SK-N-SH (cell line): Measurements from ENCODE around the gene ATP1B1.

ENCODE experiments used
- CHD2 ChIP-seq: fragments of 150-350 bp; IDR thresholded peaks from 2 replicates; pipeline ENCODE4 v1.6.1; 2018; ENCODE audit warnings: low read length; ENCODE audit not compliant: partially characterized antibody
- FOXM1 ChIP-seq: IDR thresholded peaks from 2 replicates; pipeline ENCODE4 v1.4.0; 2012; ENCODE audit warnings: low read depth, mild to moderate bottlenecking
- JUND ChIP-seq: IDR thresholded peaks from 2 replicates; pipeline ENCODE4 v1.4.0; 2012
- RAD21 ChIP-seq: IDR thresholded peaks from 2 replicates; pipeline ENCODE4 v1.6.1; 2012; ENCODE audit warnings: mild to moderate bottlenecking, low read length
- TAF1 ChIP-seq: IDR thresholded peaks from 2 replicates; pipeline ENCODE4 v1.6.1; 2012; ENCODE audit warnings: low read depth, mild to moderate bottlenecking, low read length, moderate library complexity, borderline replicate concordance
- TCF12 ChIP-seq: IDR thresholded peaks from 2 replicates; pipeline ENCODE4 v1.4.0; 2012

DNA sequence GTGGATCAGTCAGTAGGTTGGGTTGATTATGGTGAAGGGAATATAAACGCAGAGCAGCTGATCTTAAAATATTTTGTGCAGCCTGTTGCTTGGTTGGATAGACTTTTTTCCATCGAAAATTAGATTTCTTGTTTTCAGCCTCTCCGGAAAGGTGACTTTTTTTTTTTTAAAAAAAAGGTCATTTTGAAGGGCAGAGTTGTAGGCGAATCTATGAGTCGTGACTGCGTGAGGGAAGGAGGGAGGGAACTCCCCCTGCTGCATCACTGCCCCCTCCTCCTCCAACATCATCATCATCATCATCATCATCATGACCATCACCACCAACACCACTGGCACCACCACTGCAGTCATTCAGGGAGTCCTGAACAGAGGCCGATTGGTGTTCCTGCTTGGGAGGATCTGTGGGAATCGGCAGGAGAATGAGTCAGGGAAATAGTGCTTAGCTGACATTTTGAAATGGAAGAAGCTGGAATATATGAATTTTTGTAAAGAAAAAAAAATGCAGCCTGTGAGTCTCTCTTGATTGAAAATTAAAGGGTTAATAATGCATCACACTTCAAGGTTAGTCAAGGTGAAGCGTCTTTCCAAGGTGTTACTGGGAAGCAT, 1.2 kb downstream of the ATP1B1 start:
- TF ChIP-seq TCF12: no peak
- no peak for TF ChIP-seq FOXM1
- no peak for TF ChIP-seq CHD2
- TF ChIP-seq RAD21: no peak
- TF ChIP-seq TAF1: no peak
- TF ChIP-seq JUND: no peak
